HG02840 (cell line): ENCODE measurements around the gene INPP5K.
"Not testable (repeated sequence)": the region's sequence is repeated elsewhere in the genome, so short reads cannot be mapped to it uniquely, and the experiment has no call there.

Experiments
- ATAC-seq: cut with Tn5 transposase; IDR thresholded peaks from one replicate; pipeline ENCODE4 v1.9.1; 2021; ENCODE audit warnings: mild to moderate bottlenecking, moderate library complexity, moderate number of reproducible peaks; ENCODE audit not compliant: unreplicated experiment, low FRiP score

The INPP5K gene

GRCh38 chr17:1470071-1470754, 46.2 kb downstream of the INPP5K start:
- no peak for ATAC-seq

GRCh38 chr17:1469231-1469852, 47.1 kb downstream of the INPP5K start:
- no peak for ATAC-seq

GRCh38 chr17:1467898-1468492, 48.4 kb downstream of the INPP5K start:
- no peak for ATAC-seq

- no peak for ATAC-seq
Measured at GRCh38 chr17:1467258-1467657, 49.2 kb downstream of the INPP5K start.

- no peak for ATAC-seq
Measured at GRCh38 chr17:1464186-1464585, 52.2 kb downstream of the INPP5K start.

- ATAC-seq, result no peak
Measured at GRCh38 chr17:1462164-1463112, 54.0 kb downstream of the INPP5K start.

- no peak for ATAC-seq
Measured at GRCh38 chr17:1461198-1461944, 55.0 kb downstream of the INPP5K start.

- no peak for ATAC-seq
Measured at GRCh38 chr17:1460233-1460632, 56.2 kb downstream of the INPP5K start.

GRCh38 chr17:1455797-1456599, 60.4 kb downstream of the INPP5K start, which contains the start of gene CRK:
Gene CRK, minus strand, starts transcription at chr17:1456232. Its CDS starts 115 bp downstream, at chr17:1456117.
- peak; percentile 79 for ATAC-seq

- ATAC-seq, result peak; percentile 30
Measured at GRCh38 chr17:1455291-1455796, 61.1 kb downstream of the INPP5K start.

GRCh38 chr17:1454541-1454940, 61.9 kb downstream of the INPP5K start:
- ATAC-seq, result no peak

- ATAC-seq, result not testable (repeated sequence)
Measured at GRCh38 chr17:1453694-1454093, 62.7 kb downstream of the INPP5K start.

- ATAC-seq, result no peak
Measured at GRCh38 chr17:1452836-1453235, 63.6 kb downstream of the INPP5K start.

GRCh38 chr17:1450261-1450660, 66.2 kb downstream of the INPP5K start:
- ATAC-seq, result not testable (repeated sequence)

GRCh38 chr17:1449412-1449967, 66.9 kb downstream of the INPP5K start:
- ATAC-seq, result no peak

GRCh38 chr17:1447052-1447451, 69.4 kb downstream of the INPP5K start:
- no peak for ATAC-seq

- ATAC-seq, result no peak
Measured at GRCh38 chr17:1446201-1446600, 70.2 kb downstream of the INPP5K start.

- not testable (repeated sequence) for ATAC-seq
Measured at GRCh38 chr17:1445695-1446094, 70.7 kb downstream of the INPP5K start.
